OCI-LY7 (cell line): ENCODE results near the gene PGA4.
"Not testable (repeated sequence)": the region's sequence is repeated elsewhere in the genome, so short reads cannot be mapped to it uniquely, and the experiment has no call there.

Experiments used
- EZH2phosphoT487 ChIP-seq: fragments of 200-600 bp; sonication (generic); IDR thresholded peaks from 2 replicates; pipeline ENCODE4 v1.6.1; 2018; ENCODE audit warnings: low read depth, borderline replicate concordance, mild to moderate bottlenecking, mixed run types, antibody characterized with exemption, low read length, moderate library complexity, mixed read lengths
- TF ChIP-seq, protein P1 (sequence below): fragments of 200-600 bp; sonication (generic); conservative IDR thresholded peaks from 2 replicates; pipeline ENCODE4 v1.5.1; 2014; ENCODE audit warnings: mild to moderate bottlenecking, antibody characterized with exemption, low read length, moderate library complexity, mixed read lengths

DNA sequence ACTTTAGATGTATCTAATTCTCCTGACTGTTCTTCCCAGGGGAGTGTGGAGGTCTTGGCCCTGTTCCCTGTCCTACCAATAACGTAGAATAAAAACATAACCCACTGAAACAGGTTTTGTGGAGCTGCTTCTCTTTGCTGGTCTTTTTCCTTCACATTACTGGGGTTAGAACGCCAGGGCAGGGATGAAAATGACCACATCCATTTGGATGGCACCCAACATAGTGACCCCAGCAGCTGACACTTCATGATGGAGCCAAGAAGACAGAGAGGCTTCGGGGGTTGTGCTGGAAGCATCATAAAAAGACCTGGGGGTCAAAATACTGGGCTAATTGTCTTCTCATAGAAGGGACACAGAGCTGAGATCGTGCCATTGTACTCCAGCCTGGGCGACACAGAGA lies 9.4 kb downstream of the PGA4 start:
- TF ChIP-seq, protein P1, sequence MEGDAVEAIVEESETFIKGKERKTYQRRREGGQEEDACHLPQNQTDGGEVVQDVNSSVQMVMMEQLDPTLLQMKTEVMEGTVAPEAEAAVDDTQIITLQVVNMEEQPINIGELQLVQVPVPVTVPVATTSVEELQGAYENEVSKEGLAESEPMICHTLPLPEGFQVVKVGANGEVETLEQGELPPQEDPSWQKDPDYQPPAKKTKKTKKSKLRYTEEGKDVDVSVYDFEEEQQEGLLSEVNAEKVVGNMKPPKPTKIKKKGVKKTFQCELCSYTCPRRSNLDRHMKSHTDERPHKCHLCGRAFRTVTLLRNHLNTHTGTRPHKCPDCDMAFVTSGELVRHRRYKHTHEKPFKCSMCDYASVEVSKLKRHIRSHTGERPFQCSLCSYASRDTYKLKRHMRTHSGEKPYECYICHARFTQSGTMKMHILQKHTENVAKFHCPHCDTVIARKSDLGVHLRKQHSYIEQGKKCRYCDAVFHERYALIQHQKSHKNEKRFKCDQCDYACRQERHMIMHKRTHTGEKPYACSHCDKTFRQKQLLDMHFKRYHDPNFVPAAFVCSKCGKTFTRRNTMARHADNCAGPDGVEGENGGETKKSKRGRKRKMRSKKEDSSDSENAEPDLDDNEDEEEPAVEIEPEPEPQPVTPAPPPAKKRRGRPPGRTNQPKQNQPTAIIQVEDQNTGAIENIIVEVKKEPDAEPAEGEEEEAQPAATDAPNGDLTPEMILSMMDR, result not testable (repeated sequence)
- not testable (repeated sequence) for TF ChIP-seq EZH2phosphoT487
